Neural cell (in vitro differentiated cells): ENCODE results near the gene PIAS4.

Source experiments
- EZH2 ChIP-seq: fragments of 200-600, 300-800 bp; shearing (Covaris generic), sonication (generic); IDR thresholded peaks from 2 replicates; pipeline ENCODE4 v1.6.1; 2014; ENCODE audit warnings: antibody characterized with exemption, low read length, borderline replicate concordance, mild to moderate bottlenecking; ENCODE audit not compliant: insufficient read depth, poor library complexity, severe bottlenecking
- POLR2AphosphoS5 ChIP-seq: IDR thresholded peaks from 2 replicates; pipeline ENCODE4 v1.6.1; 2012
- TF ChIP-seq, protein P1 (sequence below): fragments of 450-650 bp; IDR thresholded peaks from 2 replicates; pipeline ENCODE4 v1.5.1; 2014; ENCODE audit warnings: antibody characterized with exemption, mild to moderate bottlenecking, moderate library complexity; ENCODE audit not compliant: poor library complexity, severe bottlenecking

- TF ChIP-seq, protein P1, sequence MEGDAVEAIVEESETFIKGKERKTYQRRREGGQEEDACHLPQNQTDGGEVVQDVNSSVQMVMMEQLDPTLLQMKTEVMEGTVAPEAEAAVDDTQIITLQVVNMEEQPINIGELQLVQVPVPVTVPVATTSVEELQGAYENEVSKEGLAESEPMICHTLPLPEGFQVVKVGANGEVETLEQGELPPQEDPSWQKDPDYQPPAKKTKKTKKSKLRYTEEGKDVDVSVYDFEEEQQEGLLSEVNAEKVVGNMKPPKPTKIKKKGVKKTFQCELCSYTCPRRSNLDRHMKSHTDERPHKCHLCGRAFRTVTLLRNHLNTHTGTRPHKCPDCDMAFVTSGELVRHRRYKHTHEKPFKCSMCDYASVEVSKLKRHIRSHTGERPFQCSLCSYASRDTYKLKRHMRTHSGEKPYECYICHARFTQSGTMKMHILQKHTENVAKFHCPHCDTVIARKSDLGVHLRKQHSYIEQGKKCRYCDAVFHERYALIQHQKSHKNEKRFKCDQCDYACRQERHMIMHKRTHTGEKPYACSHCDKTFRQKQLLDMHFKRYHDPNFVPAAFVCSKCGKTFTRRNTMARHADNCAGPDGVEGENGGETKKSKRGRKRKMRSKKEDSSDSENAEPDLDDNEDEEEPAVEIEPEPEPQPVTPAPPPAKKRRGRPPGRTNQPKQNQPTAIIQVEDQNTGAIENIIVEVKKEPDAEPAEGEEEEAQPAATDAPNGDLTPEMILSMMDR, result no peak
- TF ChIP-seq EZH2 (no peak), POLR2AphosphoS5 (no peak)
These were observed 47.8 kb upstream of the PIAS4 start for GRCh38 chr19:3959766-3960131.
